GM18517 (cell line): ENCODE measurements around the gene HES5.

Experiments
- ATAC-seq: cut with Tn5 transposase; IDR thresholded peaks from one replicate; pipeline ENCODE4 v1.9.1; 2021; ENCODE audit warnings: mild to moderate bottlenecking, moderate library complexity; ENCODE audit not compliant: unreplicated experiment

HES5 gene

GRCh38 chr1:2547210-2548067 is 17.4 kb upstream of the HES5 start:
- no peak for ATAC-seq

- ATAC-seq = peak; percentile 37
These were observed 16.6 kb upstream of the HES5 start for GRCh38 chr1:2546515-2547209.

- ATAC-seq = peak; percentile 23
These were observed 15.9 kb upstream of the HES5 start for GRCh38 chr1:2545754-2546514.

GRCh38 chr1:2544875-2545640 is 15.0 kb upstream of the HES5 start:
- no peak for ATAC-seq

GRCh38 chr1:2544093-2544874 is 14.2 kb upstream of the HES5 start:
- no peak for ATAC-seq

GRCh38 chr1:2543543-2544092 is 13.6 kb upstream of the HES5 start:
- no peak for ATAC-seq

- ATAC-seq = no peak
These were observed 12.3 kb upstream of the HES5 start for GRCh38 chr1:2542246-2542915.

- ATAC-seq = no peak
These were observed 11.7 kb upstream of the HES5 start for GRCh38 chr1:2541619-2542245.

- no peak for ATAC-seq
These were observed 10.9 kb upstream of the HES5 start for GRCh38 chr1:2540816-2541492.

- ATAC-seq = no peak
These were observed 9.3 kb upstream of the HES5 start for GRCh38 chr1:2539312-2539907.

- no peak for ATAC-seq
These were observed 8.8 kb upstream of the HES5 start for GRCh38 chr1:2538872-2539271.

GRCh38 chr1:2538376-2538775 is 8.3 kb upstream of the HES5 start:
- no peak for ATAC-seq

- no peak for ATAC-seq
These were observed 7.7 kb upstream of the HES5 start for GRCh38 chr1:2537784-2538115.

GRCh38 chr1:2535981-2536380 is 5.9 kb upstream of the HES5 start:
- no peak for ATAC-seq

- no peak for ATAC-seq
These were observed 5.4 kb upstream of the HES5 start for GRCh38 chr1:2535455-2535854.

- no peak for ATAC-seq
These were observed 4.8 kb upstream of the HES5 start for GRCh38 chr1:2534687-2535441.

- no peak for ATAC-seq
These were observed 4.2 kb upstream of the HES5 start for GRCh38 chr1:2534315-2534686.
